Lower lobe of right lung (tissue), 2 donors: ENCODE data around the gene NSD2. TPM values are rescaled to one million over a fixed set of nuclear protein-coding genes. Genes with fewer than 3 reads are reported as not detected.

ENCODE experiments used
- ATAC-seq, 2 donors: fragments of 200-7000 bp; cut with Tn5 transposase; one replicate each; pipeline ENCODE4 v1.9.1; 2020 to 2022; ENCODE audit warnings: mild to moderate bottlenecking in 2 of 2, moderate library complexity in 2 of 2
- DNase-seq: peaks from one replicate; pipeline ENCODE4 v3.0.0-alpha.2; 2020
- H3K27ac ChIP-seq: fragments of 200-600 bp; one replicate; pipeline ENCODE4 v1.8.0; 2022
- H3K27me3 ChIP-seq: fragments of 200-600 bp; one replicate; pipeline ENCODE4 v1.8.0; 2022; ENCODE audit warnings: low read depth
- H3K36me3 ChIP-seq: fragments of 200-600 bp; one replicate; pipeline ENCODE4 v1.8.0; 2022; ENCODE audit warnings: mild to moderate bottlenecking
- H3K4me1 ChIP-seq: fragments of 200-600 bp; one replicate; pipeline ENCODE4 v1.8.0; 2022
- H3K4me3 ChIP-seq: fragments of 200-600 bp; one replicate; pipeline ENCODE4 v1.8.0; 2022; ENCODE audit warnings: mild to moderate bottlenecking
- H3K9me3 ChIP-seq: fragments of 200-600 bp; one replicate; pipeline ENCODE4 v1.8.0; 2022
- CTCF ChIP-seq: fragments of 200-600 bp; IDR thresholded peaks from one replicate; pipeline ENCODE4 v1.8.0; 2022; ENCODE audit warnings: antibody characterized with exemption, mild to moderate bottlenecking
- intact Hi-C: fragments of 100-400 bp; cut with DNase I; formaldehyde crosslinking; loops from one replicate; pipeline ENCODE4 v1.11.0; 2022
- total RNA-seq: library from RNA; stranded (reverse); fragmentation: NEBNext Ultra II Directional; extraction: Animal tissue kit (Norgen Biotek cat#: 25700); gene quantifications from one replicate; pipeline ENCODE4 v1.2.1, GENCODE V29; 2021
- donor health status: DM: no; HTN: yes; CAD: no; lungs with severe emphysema.

NSD2 gene
- total RNA-seq, 1 donor from 2014 or later: 52.9 TPM

DNA sequence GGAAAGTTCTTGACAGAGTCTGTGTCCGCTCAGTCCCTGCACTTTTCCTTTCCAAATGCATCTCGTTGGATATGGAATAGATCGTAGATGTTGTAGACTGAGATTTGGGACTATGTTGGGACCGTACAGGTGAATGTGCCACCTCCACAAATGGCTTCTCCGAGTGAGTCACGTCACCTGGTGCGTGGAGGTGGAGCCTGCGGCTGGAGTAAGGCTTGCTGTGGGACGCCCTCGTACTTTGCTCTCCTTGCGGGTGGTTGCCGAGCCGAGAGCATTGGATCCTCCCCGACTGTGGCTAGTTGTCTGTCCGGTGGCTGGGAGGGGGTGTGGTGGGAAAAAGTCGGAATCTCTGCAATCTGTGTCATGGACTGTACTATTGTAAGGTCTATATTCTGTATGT, 77.0 kb downstream of the NSD2 start:
- Histone ChIP-seq H3K27ac (no peak overlapping the region), H3K9me3 (no peaks in the 10 kb centered on the region), H3K36me3 (peaks cover 40% of the 10 kb centered on the region), H3K27me3 (no peaks in the 10 kb centered on the region), H3K4me1 (no peaks in the 10 kb centered on the region), H3K4me3 (no peak overlapping the region)
- intact Hi-C loops: no loop called here
- ATAC-seq: no peak
- TF ChIP-seq CTCF: no peak
- DNase-seq: no peak

- H3K9me3 ChIP-seq: no peaks in the 10 kb centered on the region
- H3K27ac ChIP-seq: no peak overlapping the region
- H3K27me3 ChIP-seq: no peaks in the 10 kb centered on the region
- H3K36me3 ChIP-seq: peaks cover 39% of the 10 kb centered on the region
- intact Hi-C loops: no loop called here
- no peak for TF ChIP-seq CTCF
- H3K4me3 ChIP-seq: no peak overlapping the region
- ATAC-seq (peak; percentile 69 to 74), DNase-seq (no peak)
- H3K4me1 ChIP-seq: no peaks in the 10 kb centered on the region
Observed at GRCh38 chr4:1948892-1949436, 77.8 kb downstream of the NSD2 start.

- peaks cover 42% of the 10 kb centered on the region for H3K36me3 ChIP-seq
- no peak overlapping the region for H3K27ac ChIP-seq
- H3K9me3 ChIP-seq: no peaks in the 10 kb centered on the region
- H3K4me1 ChIP-seq: no peaks in the 10 kb centered on the region
- H3K27me3 ChIP-seq: no peaks in the 10 kb centered on the region
- peak in 1 of 2 donors; percentile 29 for ATAC-seq
- intact Hi-C loops: no loop called here
- H3K4me3 ChIP-seq: no peak overlapping the region
- no peak for DNase-seq
- no peak for TF ChIP-seq CTCF
Observed at GRCh38 chr4:1950369-1950768, 79.2 kb downstream of the NSD2 start.

GRCh38 chr4:1952058-1952700, 81.0 kb downstream of the NSD2 start:
- no peak for DNase-seq
- Histone ChIP-seq H3K4me1 (no peaks in the 10 kb centered on the region), H3K36me3 (peaks cover 52% of the 10 kb centered on the region)

GRCh38 chr4:1952719-1953118, 81.5 kb downstream of the NSD2 start:
- Histone ChIP-seq H3K36me3 (peaks cover 50% of the 10 kb centered on the region), H3K4me3 (no peak overlapping the region), H3K4me1 (no peaks in the 10 kb centered on the region), H3K27ac (no peak overlapping the region), H3K9me3 (no peaks in the 10 kb centered on the region), H3K27me3 (no peaks in the 10 kb centered on the region)
- intact Hi-C loops: no loop called here
- TF ChIP-seq CTCF: no peak
- DNase-seq (no peak), ATAC-seq (no peak)

More at GRCh38 chr4:1952058-1952700, 81.0 kb downstream of the NSD2 start:
- intact Hi-C loops: no loop called here
- Histone ChIP-seq H3K9me3 (no peaks in the 10 kb centered on the region), H3K4me3 (no peak overlapping the region), H3K27me3 (no peaks in the 10 kb centered on the region), H3K27ac (no peak overlapping the region)
- TF ChIP-seq CTCF: no peak
- no peak for ATAC-seq
